GM10248 (cell line): Measurements from ENCODE around the gene GFAP.

Source experiments
- CTCF ChIA-PET: fragments of 300-600 bp; sonication (Branson Sonifier 250); formaldehyde crosslinking; extraction: SDS; loops from one replicate; lab custom pipeline; 2021; ENCODE audit warnings: antibody characterized with exemption; lab: Yijun Ruan, JAX
- POLR2A ChIA-PET: fragments of 350-650 bp; sonication (Branson Sonifier 250); formaldehyde crosslinking; extraction: SDS; loops from one replicate; lab custom pipeline; 2020; ENCODE audit warnings: antibody characterized with exemption; lab: Yijun Ruan, JAX
- DNase-seq: peaks from one replicate; pipeline ENCODE4 v3.0.0; 2012; ENCODE audit errors: extremely low spot score
- CTCF ChIP-seq: IDR thresholded peaks from 2 replicates; pipeline ENCODE4 v1.5.1; 2012; ENCODE audit warnings: mild to moderate bottlenecking, low read depth; ENCODE audit errors: extremely low read depth, missing control alignments, control extremely low read depth

GFAP gene

GRCh38 chr17:44927696-44928095 is 12.4 kb upstream of the GFAP start:
- ChIA-PET POLR2A (interaction anchor here (0.5 kb wide), 1 partner anchor 40 kb away, joined by 4 read pairs; the partner anchor contains the start of gene C1QL1), CTCF (interaction anchor here (12.6 kb wide), 1 partner anchor 93 kb away, joined by 196 read pairs; no protein-coding TSS in a partner anchor)
- no peak for TF ChIP-seq CTCF
- DNase-seq: no peak

GRCh38 chr17:44926821-44927525 is 11.7 kb upstream of the GFAP start:
- CTCF ChIA-PET: interaction anchor here (1.1 to 12.6 kb wide), 4 partner anchors 15 to 208 kb away, joined by 3 to 196 read pairs (median 4); partner anchors contain the start of gene ACBD4
- DNase-seq: no peak
- TF ChIP-seq CTCF: no peak
- POLR2A ChIA-PET: no interaction called here

- no peak for DNase-seq
- CTCF ChIA-PET: interaction anchor here (1.1 to 12.6 kb wide), 4 partner anchors 16 to 209 kb away, joined by 3 to 196 read pairs (median 4); partner anchors contain the start of gene ACBD4
- TF ChIP-seq CTCF: no peak
- POLR2A ChIA-PET: no interaction called here
These were observed 10.7 kb upstream of the GFAP start for GRCh38 chr17:44925731-44926697.

- POLR2A ChIA-PET: no interaction called here
- DNase-seq: no peak
- CTCF ChIA-PET: interaction anchor here (1.1 to 12.6 kb wide), 2 partner anchors 13 to 97 kb away, joined by 4 to 196 read pairs; no protein-coding TSS in a partner anchor
- no peak for TF ChIP-seq CTCF
These were observed 8.8 kb upstream of the GFAP start for GRCh38 chr17:44924107-44924544.

- no peak for DNase-seq
- no peak for TF ChIP-seq CTCF
- ChIA-PET POLR2A (no interaction called here), CTCF (interaction anchor here (1.1 to 12.6 kb wide), 5 partner anchors 12 to 208 kb away, joined by 4 to 196 read pairs (median 25); partner anchors contain the start of gene PLCD3)
These were observed 7.6 kb upstream of the GFAP start for GRCh38 chr17:44922746-44923470.
